Activated T-cell treated with anti-CD3 and anti-CD28 coated beads, Interleukin-2, amount 50 U/mL, for 72 hours (primary cell): ENCODE results near the gene SRSF8. TPM values are rescaled to one million over a fixed set of nuclear protein-coding genes. Genes with fewer than 3 reads are reported as not detected.

Source experiments
- ATAC-seq, 2 donors: fragments of 150-1000 bp; cut with Tn5 transposase; replicated peaks in 1 of 2; 2 replicates each; pipeline ENCODE4 v1.10.0; 2021; ENCODE audit warnings: moderate library complexity in 2 of 2, mild to moderate bottlenecking in 1 of 2
- DNase-seq, 2 donors: peaks; one replicate each; pipeline ENCODE4 v3.0.0; 2021 to 2022; ENCODE audit warnings: mixed read lengths in 1 of 2
- H3K27ac Mint-ChIP-seq: one replicate; pipeline ENCODE4 v1.8.0; 2022; ENCODE audit warnings: mild to moderate bottlenecking, moderate library complexity, mixed read lengths
- H3K27me3 Mint-ChIP-seq: one replicate; pipeline ENCODE4 v1.8.0; 2022; ENCODE audit warnings: low read depth, mixed read lengths
- H3K36me3 Mint-ChIP-seq, 2 donors: one replicate each; pipeline ENCODE4 v1.8.0; 2022; ENCODE audit warnings: mixed read lengths in 2 of 2, mild to moderate bottlenecking in 1 of 2; ENCODE audit not compliant: insufficient read depth in 2 of 2
- H3K4me1 Mint-ChIP-seq: one replicate; pipeline ENCODE4 v1.8.0; 2022; ENCODE audit warnings: low read depth, mixed read lengths
- H3K4me3 Mint-ChIP-seq, 2 donors: one replicate each; pipeline ENCODE4 v1.8.0; 2022; ENCODE audit warnings: mild to moderate bottlenecking in 2 of 2, mixed read lengths in 2 of 2, moderate library complexity in 2 of 2
- H3K9me3 Mint-ChIP-seq, 2 donors: one replicate each; pipeline ENCODE4 v1.8.0; 2022; ENCODE audit warnings: mixed read lengths in 2 of 2
- total RNA-seq, 2 donors: library from RNA; stranded (reverse); gene quantifications; one replicate each; pipeline ENCODE4 v1.2.3, GENCODE V29; 2022

SRSF8 gene
- total RNA-seq, 2 donors from 2014 or later = 37.9 to 43.7 TPM

- Mint-ChIP-seq H3K9me3 (no peaks in the 10 kb centered on the region), H3K4me1 (peaks cover 18% of the 10 kb centered on the region), H3K27ac (no peak overlapping the region), H3K4me3 (peak overlapping the region in 1 of 2 donors; percentile 40), H3K27me3 (peaks cover 10% of the 10 kb centered on the region), H3K36me3 (no peaks in the 10 kb centered on the region)
- DNase-seq = no peak
- ATAC-seq = no peak
Measured at GRCh38 chr11:95076416-95076815, 9.7 kb downstream of the SRSF8 start.

- no peaks in the 10 kb centered on the region for H3K36me3 Mint-ChIP-seq
- H3K27me3 Mint-ChIP-seq = peaks cover 10% of the 10 kb centered on the region
- DNase-seq = no peak
- no peak for ATAC-seq
- peaks cover 18% of the 10 kb centered on the region for H3K4me1 Mint-ChIP-seq
- H3K9me3 Mint-ChIP-seq = no peaks in the 10 kb centered on the region
- H3K27ac Mint-ChIP-seq = no peak overlapping the region
- no peak overlapping the region for H3K4me3 Mint-ChIP-seq
Measured at GRCh38 chr11:95076981-95077380, 10.3 kb downstream of the SRSF8 start.

- ATAC-seq (no peak), DNase-seq (no peak)
- no peak overlapping the region for H3K4me3 Mint-ChIP-seq
- no peak overlapping the region for H3K27ac Mint-ChIP-seq
- H3K36me3 Mint-ChIP-seq = no peaks in the 10 kb centered on the region
- H3K27me3 Mint-ChIP-seq = peaks cover 10% of the 10 kb centered on the region
- no peaks in the 10 kb centered on the region for H3K9me3 Mint-ChIP-seq
- peaks cover 16% of the 10 kb centered on the region for H3K4me1 Mint-ChIP-seq
Measured at GRCh38 chr11:95078526-95078925, 11.8 kb downstream of the SRSF8 start.

GRCh38 chr11:95081010-95081409 is 14.3 kb downstream of the SRSF8 start:
- H3K36me3 Mint-ChIP-seq = no peaks in the 10 kb centered on the region
- no peak for DNase-seq
- H3K9me3 Mint-ChIP-seq = no peaks in the 10 kb centered on the region
- no peak for ATAC-seq
- H3K27ac Mint-ChIP-seq = no peak overlapping the region
- H3K4me3 Mint-ChIP-seq = no peak overlapping the region
- peaks cover 40% of the 10 kb centered on the region for H3K4me1 Mint-ChIP-seq
- peaks cover 10% of the 10 kb centered on the region for H3K27me3 Mint-ChIP-seq

- Mint-ChIP-seq H3K27me3 (peaks cover 10% of the 10 kb centered on the region), H3K4me3 (no peak overlapping the region), H3K9me3 (no peaks in the 10 kb centered on the region), H3K27ac (no peak overlapping the region), H3K36me3 (no peaks in the 10 kb centered on the region), H3K4me1 (peaks cover 42% of the 10 kb centered on the region)
- ATAC-seq (no peak), DNase-seq (no peak)
Measured at GRCh38 chr11:95081412-95081811, 14.7 kb downstream of the SRSF8 start.

GRCh38 chr11:95082576-95083001 is 15.9 kb downstream of the SRSF8 start:
- Mint-ChIP-seq H3K36me3 (no peaks in the 10 kb centered on the region), H3K9me3 (no peaks in the 10 kb centered on the region), H3K4me3 (no peak overlapping the region), H3K4me1 (peaks cover 36% of the 10 kb centered on the region), H3K27ac (no peak overlapping the region), H3K27me3 (peaks cover 10% of the 10 kb centered on the region)
- ATAC-seq = no peak
- DNase-seq = no peak

- peak; percentile 74 to 80 for DNase-seq
- H3K36me3 Mint-ChIP-seq = peaks cover 0 to 4% of the 10 kb centered on the region in 2 donors
- peak; percentile 79 to 81 for ATAC-seq
- no peaks in the 10 kb centered on the region for H3K27me3 Mint-ChIP-seq
- H3K4me3 Mint-ChIP-seq = peak overlapping the region; percentile 2 to 64
- H3K4me1 Mint-ChIP-seq = peaks cover 50% of the 10 kb centered on the region
- no peaks in the 10 kb centered on the region for H3K9me3 Mint-ChIP-seq
- peak overlapping the region; percentile 85 for H3K27ac Mint-ChIP-seq
Measured at GRCh38 chr11:95084509-95084908, 17.8 kb downstream of the SRSF8 start.

- Mint-ChIP-seq H3K27me3 (no peaks in the 10 kb centered on the region), H3K36me3 (peaks cover 0 to 4% of the 10 kb centered on the region in 2 donors), H3K4me1 (peaks cover 51% of the 10 kb centered on the region), H3K9me3 (no peaks in the 10 kb centered on the region), H3K27ac (peak overlapping the region; percentile 85), H3K4me3 (peak overlapping the region; percentile 53 to 64)
- ATAC-seq (no peak), DNase-seq (no peak)
Measured at GRCh38 chr11:95085117-95085816, 18.5 kb downstream of the SRSF8 start.

- DNase-seq (no peak), ATAC-seq (no peak)
- Mint-ChIP-seq H3K4me3 (no peak overlapping the region), H3K27me3 (no peaks in the 10 kb centered on the region), H3K9me3 (no peaks in the 10 kb centered on the region), H3K4me1 (peaks cover 60% of the 10 kb centered on the region), H3K27ac (no peak overlapping the region), H3K36me3 (peaks cover 0 to 4% of the 10 kb centered on the region in 2 donors)
Measured at GRCh38 chr11:95086151-95086550, 19.4 kb downstream of the SRSF8 start.

GRCh38 chr11:95086836-95087570 is 20.3 kb downstream of the SRSF8 start:
- ATAC-seq = no peak
- Mint-ChIP-seq H3K36me3 (peaks cover 0 to 4% of the 10 kb centered on the region in 2 donors), H3K9me3 (no peaks in the 10 kb centered on the region), H3K27me3 (no peaks in the 10 kb centered on the region), H3K27ac (no peak overlapping the region), H3K4me1 (peaks cover 69% of the 10 kb centered on the region), H3K4me3 (no peak overlapping the region)
- DNase-seq = no peak

- H3K4me1 Mint-ChIP-seq = peaks cover 78% of the 10 kb centered on the region
- H3K4me3 Mint-ChIP-seq = peak overlapping the region; percentile 92 to 95
- DNase-seq (peak; percentile 25 to 35), ATAC-seq (peak; percentile 49 to 54)
- peaks cover 0 to 4% of the 10 kb centered on the region in 2 donors for H3K36me3 Mint-ChIP-seq
- peak overlapping the region; percentile 95 for H3K27ac Mint-ChIP-seq
- H3K27me3 Mint-ChIP-seq = no peaks in the 10 kb centered on the region
- H3K9me3 Mint-ChIP-seq = no peaks in the 10 kb centered on the region
Measured at GRCh38 chr11:95088946-95089619, 22.4 kb downstream of the SRSF8 start.

- DNase-seq (peak; percentile 88 to 90), ATAC-seq (peak; percentile 92 to 95)
- no peaks in the 10 kb centered on the region for H3K9me3 Mint-ChIP-seq
- H3K4me3 Mint-ChIP-seq = peak within 1 kb of the TSS; percentile 92 to 95
- peaks cover 78% of the 10 kb centered on the region for H3K4me1 Mint-ChIP-seq
- H3K27ac Mint-ChIP-seq = peak within 1 kb of the TSS; percentile 95
- H3K36me3 Mint-ChIP-seq = peaks cover 0 to 4% of the 10 kb centered on the region in 2 donors
- H3K27me3 Mint-ChIP-seq = no peaks in the 10 kb centered on the region
Measured at GRCh38 chr11:95089620-95090542, 23.2 kb downstream of the SRSF8 start, which contains the start of gene ENDOD1. ENDOD1 (plus strand) TSS chr11:95089846; CDS start chr11:95089928, 82 bp downstream.
